HCT116 (cell line): Measurements from ENCODE around the gene EVI5L.

Source experiments
- CEBPB ChIP-seq: IDR thresholded peaks from 2 replicates; pipeline ENCODE4 v1.6.1; 2012; ENCODE audit warnings: low read depth
- EZH2 ChIP-seq: fragments of 200-600 bp; sonication (generic); IDR thresholded peaks from 2 replicates; pipeline ENCODE4 v1.6.1; 2017; ENCODE audit warnings: antibody characterized with exemption, mixed run types
- POLR2A ChIP-seq: IDR thresholded peaks from 2 replicates; pipeline ENCODE4 v1.7.0; 2011; ENCODE audit warnings: borderline replicate concordance; ENCODE audit not compliant: insufficient read depth, insufficient read length; ENCODE audit errors: extremely low read depth
- POLR2AphosphoS5 ChIP-seq: IDR thresholded peaks from 2 replicates; pipeline ENCODE4 v1.6.1; 2011; ENCODE audit warnings: mild to moderate bottlenecking, low read depth, low read length, moderate library complexity
- RAD21 ChIP-seq: IDR thresholded peaks from 2 replicates; pipeline ENCODE4 v1.6.1; 2012; ENCODE audit warnings: low read depth, mild to moderate bottlenecking
- TCF7L2 ChIP-seq: IDR thresholded peaks from 2 replicates; pipeline ENCODE4 v1.7.0; 2011; ENCODE audit warnings: borderline replicate concordance, inconsistent platforms; ENCODE audit not compliant: insufficient read depth, insufficient read length; ENCODE audit errors: extremely low read depth
- TF ChIP-seq, protein P1 (sequence below), 3 experiments: fragments of 200-600 bp in 1 of 3; sonication (generic) in 1 of 3; IDR thresholded peaks in 2 of 3; conservative IDR thresholded peaks in 1 of 3; 2 replicates each; pipeline ENCODE4 v1.5.1; 2012 to 2017; ENCODE audit warnings: low read depth in 2 of 3, low read length in 2 of 3, antibody characterized with exemption in 1 of 3, borderline replicate concordance in 1 of 3, control low read depth in 1 of 3, mild to moderate bottlenecking in 1 of 3, mixed read lengths in 1 of 3, mixed run types in 1 of 3, moderate library complexity in 1 of 3; ENCODE audit not compliant: insufficient read depth in 1 of 3
- TF ChIP-seq, protein P2 (sequence below): IDR thresholded peaks from 2 replicates; pipeline ENCODE4 v1.6.1; 2012

DNA sequence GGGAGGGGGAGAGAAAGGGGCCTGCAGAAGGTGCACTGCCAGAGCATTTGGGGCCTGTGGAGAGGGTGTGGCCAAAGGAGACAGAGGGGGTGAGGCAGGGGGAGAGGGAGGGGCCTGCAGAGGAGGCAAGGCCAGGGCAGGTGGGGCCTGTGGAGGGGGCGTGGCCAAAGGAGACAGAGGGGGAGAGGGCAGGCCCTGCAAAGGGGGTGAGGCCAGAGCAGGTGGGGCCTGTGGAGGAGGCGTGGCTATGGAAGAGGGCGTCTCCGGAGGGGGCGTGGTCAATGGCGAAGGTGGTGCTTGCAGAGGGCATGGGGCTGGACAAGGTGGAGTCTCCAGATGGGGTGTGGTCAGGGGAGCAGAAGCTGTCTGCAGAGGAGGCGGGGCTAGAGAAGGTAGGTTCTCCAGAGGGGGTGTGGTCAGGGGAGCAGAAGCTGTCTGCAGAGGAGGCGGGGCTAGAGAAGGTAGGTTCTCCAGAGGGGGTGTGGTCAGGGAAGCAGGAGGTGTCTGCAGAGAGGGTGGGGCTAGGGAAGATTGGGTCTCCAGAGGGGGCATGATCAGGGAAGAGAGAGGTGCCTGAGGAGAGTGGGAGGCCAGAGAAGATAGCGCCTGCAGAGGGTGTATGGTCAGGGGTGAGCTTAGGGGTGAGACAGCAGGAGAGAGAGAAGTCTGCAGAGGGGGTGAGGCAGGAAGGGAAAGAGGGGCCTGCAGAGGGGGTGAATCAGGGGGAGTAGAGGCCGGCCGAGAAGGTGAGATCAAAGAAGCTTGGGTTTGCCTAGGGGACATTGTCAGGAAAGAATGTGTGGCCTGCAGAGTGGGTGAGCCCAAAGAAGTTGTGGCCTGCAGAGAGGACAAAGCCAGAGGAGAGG lies 40.8 kb downstream of the EVI5L start:
- TF ChIP-seq, protein P1, sequence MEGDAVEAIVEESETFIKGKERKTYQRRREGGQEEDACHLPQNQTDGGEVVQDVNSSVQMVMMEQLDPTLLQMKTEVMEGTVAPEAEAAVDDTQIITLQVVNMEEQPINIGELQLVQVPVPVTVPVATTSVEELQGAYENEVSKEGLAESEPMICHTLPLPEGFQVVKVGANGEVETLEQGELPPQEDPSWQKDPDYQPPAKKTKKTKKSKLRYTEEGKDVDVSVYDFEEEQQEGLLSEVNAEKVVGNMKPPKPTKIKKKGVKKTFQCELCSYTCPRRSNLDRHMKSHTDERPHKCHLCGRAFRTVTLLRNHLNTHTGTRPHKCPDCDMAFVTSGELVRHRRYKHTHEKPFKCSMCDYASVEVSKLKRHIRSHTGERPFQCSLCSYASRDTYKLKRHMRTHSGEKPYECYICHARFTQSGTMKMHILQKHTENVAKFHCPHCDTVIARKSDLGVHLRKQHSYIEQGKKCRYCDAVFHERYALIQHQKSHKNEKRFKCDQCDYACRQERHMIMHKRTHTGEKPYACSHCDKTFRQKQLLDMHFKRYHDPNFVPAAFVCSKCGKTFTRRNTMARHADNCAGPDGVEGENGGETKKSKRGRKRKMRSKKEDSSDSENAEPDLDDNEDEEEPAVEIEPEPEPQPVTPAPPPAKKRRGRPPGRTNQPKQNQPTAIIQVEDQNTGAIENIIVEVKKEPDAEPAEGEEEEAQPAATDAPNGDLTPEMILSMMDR (IDR thresholded peaks at IDR 0.05 in 2 of 3, conservative IDR thresholded peaks at IDR 0.05 in 1 of 3; ENCODE audit: borderline replicate concordance in 1 of 3, insufficient read depth in 1 of 3, low read depth in 2 of 3, low read length in 2 of 3): no peak
- TF ChIP-seq CEBPB (no peak), POLR2A (no peak), EZH2 (no peak), TCF7L2 (no peak), POLR2AphosphoS5 (no peak), RAD21 (no peak)
- TF ChIP-seq, protein P2, sequence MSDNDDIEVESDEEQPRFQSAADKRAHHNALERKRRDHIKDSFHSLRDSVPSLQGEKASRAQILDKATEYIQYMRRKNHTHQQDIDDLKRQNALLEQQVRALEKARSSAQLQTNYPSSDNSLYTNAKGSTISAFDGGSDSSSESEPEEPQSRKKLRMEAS: no peak
